ENCODE measurements around the gene TFF1.

The TFF1 gene

GRCh38 chr21:42400525-42400924 lies 34.2 kb upstream of the TFF1 start:
- H3K4me3 ChIP-seq (ENCODE audit: control insufficient read depth, low read depth, low read length): no peak overlapping the region
- no peak for TF ChIP-seq CTCF (conservative IDR thresholded peaks at IDR 0.05; ENCODE audit: control insufficient read depth, insufficient read depth, low read depth, low read length)

GRCh38 chr21:42398436-42399028 lies 32.2 kb upstream of the TFF1 start:
- H3K4me3 ChIP-seq (ENCODE audit: control insufficient read depth, low read depth, low read length): no peak overlapping the region
- TF ChIP-seq CTCF (conservative IDR thresholded peaks at IDR 0.05; ENCODE audit: control insufficient read depth, insufficient read depth, low read depth, low read length): no peak
- no peak for DNase-seq (ENCODE audit: low read depth)

More at GRCh38 chr21:42400525-42400924, 34.2 kb upstream of the TFF1 start:
- peak; percentile 47 for DNase-seq (ENCODE audit: low read depth)

DNA sequence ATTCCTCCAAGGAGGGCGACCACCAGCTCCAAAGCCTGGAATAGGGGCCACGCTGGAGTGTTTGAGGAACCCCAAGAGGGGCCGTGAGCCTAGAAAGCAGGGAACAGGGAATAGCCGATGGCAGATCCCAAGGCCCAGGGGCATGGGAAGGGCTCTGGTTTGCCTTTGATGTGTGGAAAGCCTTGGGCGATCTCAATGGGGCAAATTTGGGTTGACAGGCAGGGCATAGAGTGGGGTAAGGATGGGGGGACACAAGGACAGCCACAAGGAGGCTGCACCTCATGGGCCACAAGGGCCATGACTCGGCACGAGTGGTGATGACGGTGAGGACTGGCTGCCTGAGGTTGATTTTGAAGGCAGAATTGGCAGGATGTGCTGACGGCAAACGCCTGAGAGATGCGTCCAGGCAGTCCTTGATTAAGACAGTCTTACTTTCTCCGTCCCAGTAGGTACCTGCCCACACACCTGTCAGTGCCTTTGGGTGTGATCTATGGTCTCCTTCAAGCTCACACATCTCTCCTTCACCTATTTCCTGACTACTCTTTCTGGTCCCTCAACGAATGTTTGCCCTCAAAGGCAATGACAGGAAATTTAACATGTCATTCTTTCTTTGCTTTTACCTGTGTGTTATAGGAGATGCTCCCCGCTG lies 31.5 kb upstream of the TFF1 start:
- DNase-seq (ENCODE audit: low read depth): no peak

DNA sequence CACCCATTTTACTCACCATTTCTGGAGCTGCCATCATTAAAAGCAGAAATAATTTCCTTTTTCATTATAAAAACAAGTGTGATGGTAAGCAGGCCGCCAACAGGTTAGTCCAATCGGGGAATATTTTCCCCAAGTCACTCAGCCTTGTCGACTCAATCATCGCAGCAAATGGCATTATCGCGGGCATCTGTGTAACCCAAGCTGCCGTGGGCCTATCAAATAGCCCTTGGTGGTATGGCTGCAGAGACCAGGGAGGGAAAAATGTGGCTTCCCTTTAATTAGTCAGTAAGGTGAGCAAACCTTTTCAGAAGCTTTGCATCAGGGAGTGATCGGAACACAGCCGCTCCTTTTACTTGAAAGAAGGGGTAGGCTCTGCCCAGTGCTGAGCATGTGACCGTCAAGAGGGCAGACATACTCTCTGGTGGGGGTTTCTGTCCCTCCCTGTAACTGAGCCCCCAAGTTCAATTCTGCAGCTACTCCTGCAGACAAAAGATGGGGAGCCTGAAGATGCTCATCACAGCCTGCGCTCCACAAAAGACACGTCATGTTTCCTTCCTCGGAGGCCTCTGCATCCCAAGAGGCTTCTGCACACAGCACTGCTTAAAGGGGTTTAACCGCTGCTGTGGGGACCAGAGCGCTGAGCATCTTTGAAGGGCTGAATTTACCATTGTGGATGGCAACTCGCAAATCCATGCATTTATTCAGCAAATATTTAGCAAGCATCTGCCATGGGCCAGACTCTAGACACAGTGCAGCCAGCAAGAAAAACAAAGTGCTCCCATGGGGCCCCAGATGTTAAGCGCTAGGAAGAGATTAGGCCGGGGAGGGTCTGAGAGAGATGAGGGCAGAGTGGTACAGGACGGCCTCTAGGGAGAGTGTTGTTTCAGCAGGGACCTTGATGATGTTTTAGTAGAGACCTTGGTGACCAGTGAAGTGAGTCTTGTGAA lies 30.7 kb upstream of the TFF1 start:
- no peak overlapping the region for H3K4me3 ChIP-seq (ENCODE audit: control insufficient read depth, low read depth, low read length)
- no peak for DNase-seq (ENCODE audit: low read depth)
- TF ChIP-seq CTCF (conservative IDR thresholded peaks at IDR 0.05; ENCODE audit: control insufficient read depth, insufficient read depth, low read depth, low read length): no peak

More for the DNA sequence above, 31.5 kb upstream of the TFF1 start:
- no peak for TF ChIP-seq CTCF (conservative IDR thresholded peaks at IDR 0.05; ENCODE audit: control insufficient read depth, insufficient read depth, low read depth, low read length)
- no peak overlapping the region for H3K4me3 ChIP-seq (ENCODE audit: control insufficient read depth, low read depth, low read length)

- DNase-seq (ENCODE audit: low read depth): no peak
- no peak for TF ChIP-seq CTCF (conservative IDR thresholded peaks at IDR 0.05; ENCODE audit: control insufficient read depth, insufficient read depth, low read depth, low read length)
- H3K4me3 ChIP-seq (ENCODE audit: control insufficient read depth, low read depth, low read length): no peak within 1 kb of the TSS
Measured at GRCh38 chr21:42395905-42396651, 29.7 kb upstream of the TFF1 start, which contains the start of gene TMPRSS3. Gene TMPRSS3, minus strand, starts transcription at chr21:42396052. Its CDS starts 635 bp downstream, at chr21:42395417.

- no peak overlapping the region for H3K4me3 ChIP-seq (ENCODE audit: control insufficient read depth, low read depth, low read length)
- no peak for TF ChIP-seq CTCF (conservative IDR thresholded peaks at IDR 0.05; ENCODE audit: control insufficient read depth, insufficient read depth, low read depth, low read length)
Measured at GRCh38 chr21:42395302-42395701, 29.0 kb upstream of the TFF1 start.

More at GRCh38 chr21:42395302-42395701, 29.0 kb upstream of the TFF1 start:
- DNase-seq (ENCODE audit: low read depth): no peak
